ENCODE results near the gene ZNF568. TPM values are rescaled to one million over a fixed set of nuclear protein-coding genes. Genes with fewer than 3 reads are reported as not detected.
A peak's percentile ranks its signal among the peaks of the same experiment; 100 is the strongest.

Gene ZNF568
- polyA plus RNA-seq, 1 of the 3 experiments (the other 2 are of a cell fraction) = 5.5 TPM

DNA sequence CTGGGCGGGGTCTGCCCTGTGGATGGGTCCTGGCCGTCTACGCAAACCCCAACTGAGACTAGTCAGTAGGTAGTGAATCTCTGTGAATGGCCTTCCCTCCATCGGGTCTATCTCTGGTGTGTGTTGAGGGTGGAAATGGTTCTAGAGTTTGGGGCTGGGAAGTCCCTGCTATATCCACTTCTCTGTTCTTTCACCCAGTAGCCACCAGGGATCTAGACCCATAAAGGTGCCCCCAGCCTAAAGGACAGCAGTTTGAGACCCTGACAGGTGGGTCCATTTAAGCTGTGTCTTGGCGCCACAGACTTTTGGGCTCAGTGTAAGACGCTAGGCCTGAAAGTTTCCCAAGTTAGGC is 57.7 kb downstream of the ZNF568 start:
- 52% methylated on average over 2 of the region's 6 CpGs for WGBS (ENCODE audit: low lambda C conversion rate)
- peak overlapping the region; percentile 36; the same call in 1 of the 2 replicates for H3K9ac ChIP-seq
- POLR2A ChIA-PET = interaction anchor here (1.2 kb wide), 1 partner anchor 244 kb away, joined by 5 read pairs; the partner anchor contains the start of gene ZNF383
- H3K4me3 ChIP-seq (ENCODE audit: low read depth in 2 of 2, low read length in 1 of 2) = peak overlapping the region; percentile 59 to 63; a peak in 3 of 4 replicates
- CTCF ChIA-PET = interaction anchor here (0.6 to 2.4 kb wide), 30 partner anchors 10 to 770 kb away, joined by 3 to 18 read pairs (median 4); partner anchors contain the start of genes ZNF345, ZNF383, ZNF420 and ZNF540
- H3F3A ChIP-seq (replicated peaks; ENCODE audit: insufficient read depth) = no peaks in the 10 kb centered on the region
- 0 out of 2 replicates have a peak overlapping the region, but pooled peaks have one; percentile 51 for H2AFZ ChIP-seq (ENCODE audit: low read depth)
- no peak for DNase-seq
- no peaks in the 10 kb centered on the region for H3K79me2 ChIP-seq (ENCODE audit: insufficient read depth)
- H3K27me3 ChIP-seq (ENCODE audit: insufficient read depth) = no peaks in the 10 kb centered on the region
- peak overlapping the region in 1 of 2 experiments; percentile 11; a peak in 1 of 4 replicates for H3K27ac ChIP-seq (ENCODE audit: low read depth in 2 of 2, low read length in 1 of 2)
- H3K9me2 ChIP-seq = no peaks in the 10 kb centered on the region
- peaks cover 0 to 7% of the 10 kb centered on the region in 2 experiments; a peak in 1 of 4 replicates for H3K4me1 ChIP-seq (ENCODE audit: control insufficient read depth in 1 of 2, insufficient read depth in 2 of 2, low read depth in 1 of 2, low read length in 1 of 2)
- H3K36me3 ChIP-seq (replicated peaks in 1 of 2; ENCODE audit: control insufficient read depth in 1 of 2, insufficient read depth in 2 of 2, low read length in 1 of 2) = peaks cover 0 to 3% of the 10 kb centered on the region in 2 experiments
- TF ChIP-seq RAD21 (IDR thresholded peaks at IDR 0.05; ENCODE audit: low read length) = no peak
- TF ChIP-seq SIN3A (IDR thresholded peaks at IDR 0.05; ENCODE audit: borderline replicate concordance, low read depth, low read length) = no peak
- TF ChIP-seq FOSL2 (IDR thresholded peaks at IDR 0.05; ENCODE audit: borderline replicate concordance, low read depth) = no peak
- TF ChIP-seq EZH2phosphoT487 (IDR thresholded peaks at IDR 0.05; ENCODE audit: borderline replicate concordance, low read depth) = no peak
- TF ChIP-seq, protein P1, sequence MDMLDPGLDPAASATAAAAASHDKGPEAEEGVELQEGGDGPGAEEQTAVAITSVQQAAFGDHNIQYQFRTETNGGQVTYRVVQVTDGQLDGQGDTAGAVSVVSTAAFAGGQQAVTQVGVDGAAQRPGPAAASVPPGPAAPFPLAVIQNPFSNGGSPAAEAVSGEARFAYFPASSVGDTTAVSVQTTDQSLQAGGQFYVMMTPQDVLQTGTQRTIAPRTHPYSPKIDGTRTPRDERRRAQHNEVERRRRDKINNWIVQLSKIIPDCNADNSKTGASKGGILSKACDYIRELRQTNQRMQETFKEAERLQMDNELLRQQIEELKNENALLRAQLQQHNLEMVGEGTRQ (IDR thresholded peaks at IDR 0.05; ENCODE audit: borderline replicate concordance, low read depth, low read length) = no peak
- TF ChIP-seq, protein P2, sequence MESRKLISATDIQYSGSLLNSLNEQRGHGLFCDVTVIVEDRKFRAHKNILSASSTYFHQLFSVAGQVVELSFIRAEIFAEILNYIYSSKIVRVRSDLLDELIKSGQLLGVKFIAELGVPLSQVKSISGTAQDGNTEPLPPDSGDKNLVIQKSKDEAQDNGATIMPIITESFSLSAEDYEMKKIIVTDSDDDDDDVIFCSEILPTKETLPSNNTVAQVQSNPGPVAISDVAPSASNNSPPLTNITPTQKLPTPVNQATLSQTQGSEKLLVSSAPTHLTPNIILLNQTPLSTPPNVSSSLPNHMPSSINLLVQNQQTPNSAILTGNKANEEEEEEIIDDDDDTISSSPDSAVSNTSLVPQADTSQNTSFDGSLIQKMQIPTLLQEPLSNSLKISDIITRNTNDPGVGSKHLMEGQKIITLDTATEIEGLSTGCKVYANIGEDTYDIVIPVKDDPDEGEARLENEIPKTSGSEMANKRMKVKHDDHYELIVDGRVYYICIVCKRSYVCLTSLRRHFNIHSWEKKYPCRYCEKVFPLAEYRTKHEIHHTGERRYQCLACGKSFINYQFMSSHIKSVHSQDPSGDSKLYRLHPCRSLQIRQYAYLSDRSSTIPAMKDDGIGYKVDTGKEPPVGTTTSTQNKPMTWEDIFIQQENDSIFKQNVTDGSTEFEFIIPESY (IDR thresholded peaks at IDR 0.05; ENCODE audit: borderline replicate concordance, low read depth) = no peak
- TF ChIP-seq SMC3 (IDR thresholded peaks at IDR 0.05; ENCODE audit: low read depth, low read length) = no peak
- TF ChIP-seq FOXJ3 (CRISPR knock-in tag; IDR thresholded peaks at IDR 0.05) = no peak
- no peak for TF ChIP-seq CHD2 (IDR thresholded peaks at IDR 0.05; ENCODE audit: low read length, partially characterized antibody)
- no peak for TF ChIP-seq TAF1 (IDR thresholded peaks at IDR 0.05; ENCODE audit: borderline replicate concordance, low read depth, low read length)
- no peak for TF ChIP-seq EP300 (IDR thresholded peaks at IDR 0.05; ENCODE audit: borderline replicate concordance in 1 of 2, low read depth in 1 of 2, low read length in 1 of 2)
- H3K9me3 ChIP-seq = no peaks in the 10 kb centered on the region
- H4K20me1 ChIP-seq (ENCODE audit: insufficient read depth) = no peaks in the 10 kb centered on the region
- peak overlapping the region; percentile 68; the same call in 1 of the 2 replicates for H3K4me2 ChIP-seq

DNA sequence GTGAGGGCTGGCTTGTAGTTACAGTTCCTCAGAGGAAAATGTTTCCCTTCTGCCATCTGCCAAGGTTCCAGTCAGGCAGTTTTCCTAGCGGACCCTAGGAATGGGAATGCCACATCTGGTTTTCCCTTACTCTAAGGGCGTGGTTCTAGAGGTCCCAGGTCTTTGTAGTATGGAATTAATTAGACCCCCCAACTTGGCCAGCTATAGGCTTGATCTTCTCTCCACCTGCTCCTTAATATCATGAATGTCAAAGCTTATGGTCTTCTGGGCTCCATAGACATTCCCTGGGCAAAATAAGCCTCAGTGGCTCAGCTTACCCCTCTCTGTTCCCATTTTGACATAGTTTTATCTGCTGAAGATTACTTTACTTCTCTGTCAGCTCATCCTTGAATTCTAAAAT is 70.0 kb downstream of the ZNF568 start:
- WGBS (ENCODE audit: low lambda C conversion rate) = 47% methylated on average over 2 of the region's 2 CpGs
- CTCF ChIA-PET = no interaction called here

More for the DNA sequence above, 70.0 kb downstream of the ZNF568 start:
- Histone ChIP-seq H3K27ac (ENCODE audit: low read depth in 2 of 2, low read length in 1 of 2) (no peak overlapping the region), H3K9ac (no peak overlapping the region), H3K36me3 (replicated peaks in 1 of 2; ENCODE audit: control insufficient read depth in 1 of 2, insufficient read depth in 2 of 2, low read length in 1 of 2) (peaks cover 0 to 11% of the 10 kb centered on the region in 2 experiments), H4K20me1 (ENCODE audit: insufficient read depth) (no peaks in the 10 kb centered on the region), H3K9me2 (no peaks in the 10 kb centered on the region), H3K4me3 (ENCODE audit: low read depth in 2 of 2, low read length in 1 of 2) (no peak overlapping the region), H3K79me2 (ENCODE audit: insufficient read depth) (no peaks in the 10 kb centered on the region), H3F3A (replicated peaks; ENCODE audit: insufficient read depth) (no peaks in the 10 kb centered on the region), H3K4me1 (ENCODE audit: control insufficient read depth in 1 of 2, insufficient read depth in 2 of 2, low read depth in 1 of 2, low read length in 1 of 2) (no peaks in the 10 kb centered on the region), H2AFZ (ENCODE audit: low read depth) (no peak overlapping the region), H3K9me3 (no peaks in the 10 kb centered on the region), H3K4me2 (no peak overlapping the region), H3K27me3 (ENCODE audit: insufficient read depth) (no peaks in the 10 kb centered on the region)
- no peak for DNase-seq
- POLR2A ChIA-PET = no interaction called here
- TF ChIP-seq RCOR1 (IDR thresholded peaks at IDR 0.05; ENCODE audit: low read length) = no peak
- TF ChIP-seq, protein P1 (IDR thresholded peaks at IDR 0.05; ENCODE audit: borderline replicate concordance, low read depth, low read length) = no peak
- no peak for TF ChIP-seq RFX5 (IDR thresholded peaks at IDR 0.05; ENCODE audit: low read length)
- no peak for TF ChIP-seq NRF1 (IDR thresholded peaks at IDR 0.05; ENCODE audit: low read depth, low read length)
- no peak for TF ChIP-seq EZH2phosphoT487 (IDR thresholded peaks at IDR 0.05; ENCODE audit: borderline replicate concordance, low read depth)
- TF ChIP-seq RAD21 (IDR thresholded peaks at IDR 0.05; ENCODE audit: low read length) = no peak
- TF ChIP-seq GATA2 (CRISPR knock-in tag; IDR thresholded peaks at IDR 0.05) = no peak
- TF ChIP-seq, protein P3, sequence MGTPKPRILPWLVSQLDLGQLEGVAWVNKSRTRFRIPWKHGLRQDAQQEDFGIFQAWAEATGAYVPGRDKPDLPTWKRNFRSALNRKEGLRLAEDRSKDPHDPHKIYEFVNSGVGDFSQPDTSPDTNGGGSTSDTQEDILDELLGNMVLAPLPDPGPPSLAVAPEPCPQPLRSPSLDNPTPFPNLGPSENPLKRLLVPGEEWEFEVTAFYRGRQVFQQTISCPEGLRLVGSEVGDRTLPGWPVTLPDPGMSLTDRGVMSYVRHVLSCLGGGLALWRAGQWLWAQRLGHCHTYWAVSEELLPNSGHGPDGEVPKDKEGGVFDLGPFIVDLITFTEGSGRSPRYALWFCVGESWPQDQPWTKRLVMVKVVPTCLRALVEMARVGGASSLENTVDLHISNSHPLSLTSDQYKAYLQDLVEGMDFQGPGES (IDR thresholded peaks at IDR 0.05; ENCODE audit: low read depth, low read length) = no peak
- TF ChIP-seq FOXM1 (IDR thresholded peaks at IDR 0.05; ENCODE audit: low read depth) = no peak
- TF ChIP-seq CHD2 (IDR thresholded peaks at IDR 0.05; ENCODE audit: low read length, partially characterized antibody) = no peak
- no peak for TF ChIP-seq TAF1 (IDR thresholded peaks at IDR 0.05; ENCODE audit: borderline replicate concordance, low read depth, low read length)
- TF ChIP-seq SIN3A (IDR thresholded peaks at IDR 0.05; ENCODE audit: borderline replicate concordance, low read depth, low read length) = no peak
- no peak for TF ChIP-seq TEAD4 (IDR thresholded peaks at IDR 0.05; ENCODE audit: borderline replicate concordance, insufficient read depth)
- TF ChIP-seq MXI1 (IDR thresholded peaks at IDR 0.05; ENCODE audit: low read depth, low read length) = no peak
- no peak for TF ChIP-seq JUND (IDR thresholded peaks at IDR 0.05)
- TF ChIP-seq, protein P4, sequence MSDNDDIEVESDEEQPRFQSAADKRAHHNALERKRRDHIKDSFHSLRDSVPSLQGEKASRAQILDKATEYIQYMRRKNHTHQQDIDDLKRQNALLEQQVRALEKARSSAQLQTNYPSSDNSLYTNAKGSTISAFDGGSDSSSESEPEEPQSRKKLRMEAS (IDR thresholded peaks at IDR 0.05; ENCODE audit: low read depth) = no peak

All from SK-N-SH (cell line).